GM21786 (cell line): ENCODE data around the gene SHISA2.

ENCODE experiments used
- ATAC-seq: cut with Tn5 transposase; IDR thresholded peaks from one replicate; pipeline ENCODE4 v1.9.1; 2021; ENCODE audit not compliant: unreplicated experiment

Gene SHISA2

DNA sequence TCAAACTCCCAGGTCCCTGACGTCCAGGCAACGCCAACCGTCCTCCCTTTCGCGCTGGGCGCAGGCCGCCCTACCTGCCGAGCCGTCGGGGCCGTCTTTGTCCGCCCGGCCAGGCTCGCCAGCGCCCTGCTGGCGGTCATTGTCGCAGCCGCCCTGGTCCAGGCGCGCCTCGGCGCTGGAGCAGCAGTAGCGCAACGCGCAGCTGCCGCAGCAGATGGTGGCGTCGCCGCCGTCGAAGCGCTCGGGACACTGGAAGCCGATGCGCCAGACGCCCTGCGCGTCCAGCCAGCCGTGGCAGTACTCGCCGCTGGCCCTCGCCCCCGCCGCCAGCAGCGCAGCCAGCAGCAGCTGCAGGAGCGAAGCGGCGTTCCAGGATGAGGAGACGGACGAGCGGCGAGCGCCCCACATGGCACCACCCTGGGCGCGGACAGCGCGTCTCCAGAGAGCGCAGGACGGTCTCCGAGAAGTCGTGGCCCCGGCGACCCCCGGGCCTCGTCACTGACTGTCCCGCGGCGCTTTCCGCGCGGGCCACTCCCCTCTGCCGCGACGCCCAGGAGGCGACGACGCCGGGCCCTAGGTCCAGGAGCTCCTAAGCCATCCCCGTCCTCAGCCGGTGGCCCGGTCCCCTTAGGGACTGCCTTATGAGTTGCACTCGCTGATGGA is 1.1 kb downstream of the SHISA2 start:
- no peak for ATAC-seq

DNA sequence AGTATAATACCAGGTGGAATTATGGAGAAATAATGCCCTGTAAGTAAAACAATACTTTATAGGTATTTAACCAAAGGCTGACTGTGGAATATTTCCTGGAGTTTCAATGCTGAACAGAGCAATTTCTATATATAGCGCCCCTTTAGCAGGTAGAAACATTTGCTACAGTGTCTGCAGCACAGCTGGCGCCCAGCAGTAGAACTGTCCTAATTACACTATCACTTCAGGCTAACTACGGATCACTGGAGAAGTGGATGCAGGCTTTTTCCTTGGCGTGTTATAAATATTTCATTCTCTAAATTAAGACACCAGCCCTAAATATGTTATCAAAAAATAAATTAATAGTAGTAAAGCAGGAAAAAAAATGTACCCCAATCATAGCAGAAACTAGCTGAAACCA is 3.1 kb downstream of the SHISA2 start:
- ATAC-seq = no peak

DNA sequence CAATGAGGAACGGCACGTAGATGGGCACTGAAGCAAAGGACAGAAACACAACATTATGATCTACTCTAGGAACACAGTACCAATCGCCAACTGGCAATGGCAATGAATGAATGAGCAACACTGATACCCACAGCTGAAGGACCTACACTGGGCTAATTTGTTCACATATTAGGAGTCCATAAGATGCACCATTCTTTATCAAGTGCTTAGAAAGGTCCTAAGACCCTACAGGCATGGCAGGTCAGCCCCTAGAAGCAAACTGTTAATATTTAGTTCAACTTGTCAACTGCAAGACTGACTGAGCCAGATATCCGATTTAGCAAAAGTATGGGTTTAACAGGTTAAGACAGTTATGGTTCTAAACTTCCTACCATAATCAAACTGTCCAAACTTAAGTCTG is 4.8 kb downstream of the SHISA2 start:
- ATAC-seq = no peak

DNA sequence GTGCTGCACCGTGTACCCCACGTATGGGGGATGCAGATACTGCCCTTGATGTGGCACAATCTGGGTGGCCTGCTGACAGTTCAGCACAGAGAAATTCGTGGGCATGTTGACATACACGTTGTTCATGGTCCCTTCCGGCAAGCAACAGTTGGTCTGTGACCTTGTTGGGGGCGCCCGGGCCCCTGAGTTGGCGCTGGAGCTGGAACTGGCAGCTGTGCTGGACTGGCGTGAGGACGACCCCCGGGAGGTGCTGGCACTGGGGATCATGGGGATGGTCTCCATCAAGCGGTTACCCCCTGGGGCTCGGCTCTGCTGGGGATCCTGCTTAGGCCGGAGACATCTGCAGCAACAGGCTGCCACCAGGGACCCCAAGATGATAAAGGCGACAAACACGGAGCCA is 5.2 kb downstream of the SHISA2 start:
- ATAC-seq = no peak

DNA sequence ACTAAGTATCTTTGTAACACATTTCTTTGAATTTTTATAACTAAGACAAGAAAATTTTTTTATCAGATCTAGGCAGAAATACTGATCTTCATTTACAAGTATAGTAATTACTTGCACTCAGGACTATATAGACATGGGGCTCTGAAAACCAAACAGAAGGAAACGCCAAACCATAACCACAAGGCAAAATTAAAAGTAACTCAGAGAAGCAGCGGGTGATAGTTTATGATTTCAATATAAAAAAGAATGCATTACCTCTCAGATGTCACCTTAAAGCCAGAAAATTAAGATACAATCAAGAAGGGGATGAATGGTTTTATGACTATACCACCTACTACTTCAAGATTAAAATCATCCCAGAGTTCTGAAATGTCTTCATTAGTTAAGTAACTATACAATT is 6.7 kb downstream of the SHISA2 start:
- no peak for ATAC-seq

DNA sequence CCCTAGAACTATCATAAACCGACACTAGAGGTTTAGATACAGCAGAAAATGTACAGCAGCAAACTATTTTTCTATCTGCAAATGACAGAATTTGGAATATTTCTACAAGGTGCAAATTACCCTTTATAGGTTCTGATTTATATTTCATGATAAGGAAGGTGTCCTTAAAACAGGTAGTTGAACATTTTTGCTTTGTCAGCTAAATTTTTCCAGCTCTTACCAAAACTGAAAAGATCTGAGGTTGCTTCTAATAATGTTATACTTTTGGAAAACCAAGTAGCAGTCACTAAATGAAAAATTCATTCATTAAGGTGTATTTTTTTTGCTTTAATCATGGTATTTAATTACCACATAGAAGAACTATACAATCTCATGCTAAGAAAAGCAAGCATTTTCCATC is 9.0 kb downstream of the SHISA2 start:
- ATAC-seq = no peak

DNA sequence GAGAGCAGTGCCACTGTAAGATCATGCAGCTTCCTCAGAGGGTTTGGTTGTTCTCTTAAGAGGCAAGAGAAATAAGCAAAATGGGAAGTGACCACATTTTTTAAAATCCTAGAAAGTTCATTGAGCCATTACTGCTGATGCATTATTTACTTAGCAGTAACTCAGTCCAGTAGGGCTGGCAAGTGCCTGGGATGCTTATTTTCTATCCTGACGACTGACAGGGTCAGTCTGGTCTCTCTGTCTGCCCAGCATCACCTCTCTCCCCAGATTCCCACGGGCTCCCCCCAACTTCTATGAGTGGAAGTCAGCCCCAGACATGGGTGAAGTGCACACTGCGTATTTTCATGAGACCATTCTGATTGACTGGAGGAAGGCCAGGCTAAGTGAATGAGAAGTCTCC is 10.4 kb downstream of the SHISA2 start:
- no peak for ATAC-seq

DNA sequence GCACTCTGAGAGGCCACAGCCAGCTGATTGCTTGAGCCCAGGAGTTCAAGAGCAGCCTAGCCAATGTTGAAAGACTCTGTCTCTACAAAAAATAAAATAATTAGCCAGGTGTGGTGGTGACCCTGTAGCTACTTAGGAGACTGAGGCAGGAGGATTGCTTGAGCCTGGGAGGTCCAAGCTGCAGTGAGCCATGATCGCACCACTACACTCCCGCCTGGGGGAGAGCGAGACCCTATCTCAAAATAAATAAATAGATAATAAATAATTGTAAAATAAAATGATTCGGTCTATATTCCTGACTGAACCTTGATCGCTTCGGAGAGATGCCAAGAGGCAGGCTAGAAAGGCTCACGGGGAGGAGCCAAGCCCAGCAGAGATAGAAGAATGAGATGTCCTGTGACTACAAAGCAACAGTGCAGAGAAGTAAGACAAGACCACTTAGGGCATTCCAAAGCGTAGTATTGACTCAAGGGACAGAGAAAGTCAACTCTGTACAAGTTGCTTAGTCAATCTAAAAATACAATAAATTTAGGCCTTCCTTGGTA is 12.8 kb downstream of the SHISA2 start:
- no peak for ATAC-seq

DNA sequence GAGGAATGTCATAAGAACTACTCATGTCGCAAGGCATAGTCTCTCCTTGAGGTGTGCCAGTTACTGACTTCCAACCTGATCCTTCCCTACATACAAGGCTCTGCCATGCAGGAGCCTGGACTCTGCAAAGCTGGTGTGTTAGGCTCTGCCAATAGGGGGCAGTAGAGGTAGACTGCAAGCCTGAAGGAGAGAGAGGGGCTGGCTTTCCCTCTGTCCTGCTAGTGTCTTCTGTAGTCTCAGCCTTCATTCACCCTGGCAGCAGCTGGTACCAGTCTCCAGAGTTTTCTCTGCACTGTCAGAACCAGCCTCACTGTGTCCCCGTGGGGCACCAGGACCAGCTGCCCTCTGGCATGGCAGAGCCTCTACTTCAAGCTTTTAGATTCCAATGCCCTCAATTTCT is 14.5 kb downstream of the SHISA2 start:
- no peak for ATAC-seq

DNA sequence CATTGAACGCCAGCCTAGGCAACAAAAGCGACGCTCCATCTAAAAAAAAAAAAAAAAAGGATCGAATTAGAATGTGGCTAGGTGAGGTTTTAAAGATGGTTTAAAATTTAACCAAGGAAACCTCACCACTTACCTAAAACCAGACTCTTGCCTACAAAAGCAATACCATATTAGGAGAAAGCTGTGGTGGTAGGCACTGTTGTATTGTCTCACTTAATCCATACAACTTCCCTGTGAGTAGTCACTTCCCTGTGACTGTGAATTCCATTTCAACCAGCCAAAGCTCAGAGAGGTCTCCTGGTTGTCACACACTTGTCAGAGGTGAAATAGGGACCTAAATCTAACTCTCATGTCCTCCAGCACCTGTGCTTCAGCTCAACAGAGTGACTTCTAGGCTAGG is 15.4 kb downstream of the SHISA2 start:
- no peak for ATAC-seq

DNA sequence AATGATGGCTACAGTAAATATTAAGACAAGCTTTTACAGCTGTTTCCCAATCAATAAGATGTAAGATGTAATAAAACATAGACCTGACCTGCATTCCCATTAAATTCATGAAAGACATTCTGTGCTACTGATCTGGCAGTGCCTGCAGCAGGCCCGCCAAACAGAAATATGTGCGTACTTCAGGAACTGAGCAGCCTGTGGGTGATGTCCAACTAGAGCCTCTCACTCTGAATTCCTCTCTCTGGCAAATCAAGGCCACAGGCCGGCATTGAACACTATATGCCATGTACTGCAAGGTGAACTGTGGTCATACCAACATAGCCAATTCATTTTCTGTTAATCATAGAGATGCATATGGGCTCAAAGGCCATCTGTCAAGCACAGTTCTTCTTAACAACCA is 17.8 kb downstream of the SHISA2 start:
- no peak for ATAC-seq

DNA sequence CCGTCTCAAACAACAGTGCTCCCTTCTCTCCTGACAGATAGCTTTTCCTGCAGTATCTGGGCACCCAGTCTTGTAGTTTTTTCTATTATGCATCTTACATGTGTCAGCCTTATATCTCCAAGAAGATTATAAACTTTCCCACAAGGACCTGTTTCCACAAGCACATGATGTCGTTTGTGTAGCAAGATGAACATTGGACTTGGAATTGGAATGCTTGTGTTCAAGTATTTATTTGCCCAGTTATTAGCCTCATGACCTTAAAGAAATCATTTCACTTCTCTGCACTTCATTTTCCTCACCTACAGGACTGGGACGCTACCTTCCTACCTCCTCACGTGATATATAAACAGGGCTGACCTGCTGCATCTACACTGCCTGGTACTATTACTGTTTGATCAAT is 21.5 kb downstream of the SHISA2 start:
- ATAC-seq = no peak

DNA sequence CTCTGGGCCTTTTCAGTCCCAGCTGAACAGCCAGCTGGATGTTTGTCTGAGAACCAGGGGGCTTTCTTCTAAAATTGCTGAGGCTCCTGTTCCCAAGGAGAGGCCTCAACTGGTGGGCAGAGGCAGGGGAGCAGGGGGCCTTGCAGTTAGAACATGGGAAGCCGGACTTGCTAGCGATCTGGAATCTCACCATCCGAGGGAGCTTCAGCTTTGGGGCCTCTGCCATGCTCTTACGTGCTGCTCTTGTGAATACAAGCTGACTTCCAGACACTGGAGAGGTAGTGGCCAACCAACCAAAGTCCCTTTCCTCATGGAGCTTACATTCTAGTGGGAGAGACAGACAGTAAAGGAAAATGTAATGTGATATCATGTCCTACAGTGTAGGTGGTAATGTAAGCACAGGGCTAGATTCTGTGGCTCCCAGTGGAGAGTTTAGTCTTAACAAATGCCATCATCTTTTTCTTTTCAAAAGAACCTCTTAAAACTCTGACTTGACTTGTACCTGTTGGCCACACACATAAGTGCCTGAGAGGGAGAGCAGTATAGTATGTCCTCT is 22.2 kb downstream of the SHISA2 start:
- ATAC-seq = no peak

DNA sequence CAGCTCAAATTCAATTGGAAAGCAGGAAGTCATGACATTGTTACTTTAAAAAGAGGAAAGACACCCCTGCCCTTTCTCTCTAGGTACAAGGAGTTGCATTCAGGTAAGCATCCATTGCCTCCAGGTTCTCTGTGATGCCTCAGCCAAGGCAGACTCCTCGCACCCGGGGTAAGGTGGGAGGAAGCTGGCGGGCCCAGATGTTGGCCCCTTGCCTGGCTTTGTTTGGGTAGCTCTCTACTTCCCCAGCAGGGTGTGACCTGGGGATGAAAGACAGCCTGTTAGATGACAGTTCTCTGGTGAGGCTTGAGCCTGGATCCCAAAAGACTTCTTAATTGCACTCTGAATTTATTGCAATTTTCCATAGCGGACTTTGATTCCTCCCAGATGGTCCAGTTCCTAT is 25.6 kb downstream of the SHISA2 start:
- ATAC-seq = no peak

DNA sequence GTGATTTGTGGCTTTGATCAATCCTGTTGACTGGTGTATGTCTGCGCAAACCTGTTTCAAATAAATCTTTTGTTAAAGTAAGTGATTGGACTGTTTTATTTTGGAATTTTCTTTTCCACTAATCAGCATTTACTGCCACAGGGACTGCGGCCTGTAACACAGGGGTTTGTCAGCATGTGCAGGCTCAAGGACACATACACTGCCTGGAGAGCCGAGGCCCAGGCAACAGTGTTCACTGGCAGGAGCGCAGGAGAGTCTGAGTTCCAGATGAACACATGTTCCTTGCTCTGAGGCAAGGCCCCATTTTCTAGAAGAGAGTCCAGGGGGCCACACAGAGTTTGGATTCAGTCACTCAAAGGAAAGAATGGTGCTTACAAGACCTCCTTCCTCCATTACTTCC is 26.0 kb downstream of the SHISA2 start:
- ATAC-seq = no peak

DNA sequence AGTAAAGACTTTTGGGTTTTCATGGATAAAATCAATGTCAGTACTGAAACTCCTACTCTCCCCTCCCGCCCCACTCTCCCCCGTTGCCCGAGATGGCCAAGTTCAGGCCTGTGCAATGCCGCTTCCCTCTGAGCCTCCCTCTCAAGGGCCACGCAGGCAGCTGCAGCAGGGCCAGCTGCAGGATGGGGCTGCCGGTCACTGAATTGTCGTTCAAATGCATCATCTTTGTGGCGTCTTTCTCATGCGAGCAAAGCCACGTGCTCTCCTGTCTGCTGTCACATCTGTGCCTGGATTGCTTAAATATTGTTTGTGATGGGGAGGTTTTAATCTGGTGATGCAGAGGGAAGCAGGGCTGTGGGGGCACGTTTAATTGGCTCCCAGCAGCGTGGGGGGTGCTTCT is 26.6 kb downstream of the SHISA2 start:
- ATAC-seq = no peak

DNA sequence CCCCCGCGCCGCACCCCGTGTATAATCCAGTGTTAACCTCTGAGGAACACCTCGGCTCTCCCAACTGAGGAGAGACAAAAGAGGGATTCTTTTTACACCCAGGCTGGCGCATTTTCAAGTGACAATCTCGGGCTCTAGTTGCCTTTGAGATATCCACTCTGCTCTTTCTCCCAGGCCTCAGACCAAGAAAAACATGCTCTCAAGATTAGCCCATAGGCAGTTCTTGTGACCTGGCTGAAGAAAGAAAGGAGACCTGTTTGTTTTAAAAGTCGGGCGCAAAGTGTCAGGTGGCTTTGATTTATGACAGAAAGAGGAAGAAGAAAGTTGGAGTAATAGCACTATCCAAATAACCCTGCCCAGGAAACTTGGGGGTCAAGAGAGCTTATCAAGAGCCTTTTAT is 27.3 kb downstream of the SHISA2 start:
- ATAC-seq = no peak

DNA sequence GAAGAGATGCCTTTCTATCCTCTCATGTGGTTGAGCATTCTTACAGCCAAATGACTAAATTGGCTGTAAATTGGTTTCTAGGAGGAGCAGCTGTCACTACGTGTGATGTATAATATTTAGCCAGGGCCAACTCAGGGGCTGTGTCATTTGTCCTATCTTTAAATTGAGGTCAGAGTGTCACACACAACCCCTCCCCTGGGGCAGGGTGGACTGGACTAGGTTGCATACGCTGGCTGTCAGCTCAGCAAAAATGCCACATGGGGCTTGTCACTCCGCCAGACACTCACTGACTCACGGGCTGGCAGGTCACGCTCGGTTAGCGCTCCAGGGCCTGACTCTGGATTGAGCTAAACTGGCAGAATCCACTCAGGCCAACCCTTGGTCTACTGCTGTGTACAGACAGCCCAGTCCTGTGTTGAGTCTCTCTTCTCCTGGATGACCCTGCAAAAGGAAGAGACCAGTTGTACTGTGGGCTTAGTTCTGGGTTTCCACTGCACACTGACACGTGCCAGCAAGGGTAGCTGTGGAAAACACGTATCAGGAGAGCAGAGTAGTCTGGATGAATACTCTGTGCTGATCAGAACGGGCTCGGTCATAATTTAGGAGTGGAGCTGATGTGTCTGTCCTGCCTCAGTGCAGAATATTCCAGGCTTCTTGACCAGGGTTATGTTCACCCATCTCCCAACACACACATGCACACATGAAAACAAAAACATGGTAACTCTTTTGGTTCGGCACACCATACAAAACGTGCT is 29.1 kb downstream of the SHISA2 start:
- peak; percentile 45 for ATAC-seq

DNA sequence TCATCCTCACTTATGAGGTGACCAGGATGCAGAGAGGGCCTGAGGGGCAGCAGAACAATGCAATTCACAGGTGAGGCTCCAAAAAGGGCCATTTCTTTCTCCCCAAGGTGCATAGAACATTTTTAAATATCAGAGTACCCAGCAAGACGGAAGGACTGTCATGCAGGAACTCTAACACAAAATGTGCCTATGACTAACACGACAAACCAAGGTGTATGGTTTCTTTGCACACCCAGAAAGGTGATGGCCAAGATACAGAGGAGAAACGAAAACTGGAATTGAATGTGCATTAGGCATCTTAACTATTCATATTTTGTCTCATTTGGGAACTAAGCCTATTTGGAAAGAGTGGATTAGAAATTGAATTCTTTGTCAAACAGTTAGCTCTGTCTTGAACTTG is 29.9 kb downstream of the SHISA2 start:
- no peak for ATAC-seq

DNA sequence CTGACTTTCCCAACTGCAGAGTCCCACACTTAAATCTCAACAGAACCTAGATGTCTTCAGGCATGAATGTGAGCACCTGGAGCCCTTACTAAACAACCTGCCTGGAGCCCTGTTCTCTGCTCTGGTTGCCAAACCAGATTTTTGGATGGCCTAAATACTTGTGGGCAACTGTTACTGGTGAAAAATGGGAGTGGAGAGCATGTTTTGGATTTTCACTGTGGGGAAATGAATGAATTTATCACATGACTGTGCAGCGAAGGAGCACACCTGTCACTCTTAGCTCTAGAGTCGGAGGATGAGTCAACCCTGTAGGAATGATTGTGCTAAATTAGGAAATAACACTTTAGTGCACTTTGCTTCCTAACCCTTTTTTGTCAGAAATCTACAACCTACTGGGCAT is 30.3 kb downstream of the SHISA2 start:
- no peak for ATAC-seq

DNA sequence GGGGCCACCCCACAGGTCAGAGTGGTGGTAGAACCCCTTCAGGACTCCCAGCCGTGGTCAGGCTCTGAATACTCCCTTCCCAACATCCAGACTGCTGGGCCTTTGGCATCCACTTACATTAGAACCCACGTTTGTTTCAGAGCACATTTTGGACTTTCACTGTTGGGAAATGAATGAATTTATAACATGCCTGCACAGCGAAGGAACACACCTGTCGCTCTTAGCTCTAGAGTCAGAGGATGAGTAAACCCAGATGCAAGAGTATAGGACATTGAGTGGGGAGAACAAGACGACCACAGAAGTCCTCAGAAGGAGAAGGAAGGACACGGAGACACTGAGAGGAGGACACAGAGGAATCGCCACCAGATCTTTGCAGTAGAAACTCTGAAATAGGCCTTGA is 30.9 kb downstream of the SHISA2 start:
- ATAC-seq = no peak
